HepG2 (cell line): ENCODE data around the gene DEFB124. TPM values are rescaled to one million over a fixed set of nuclear protein-coding genes. Genes with fewer than 3 reads are reported as not detected.

Experiments used
- EZH2 ChIP-seq: conservative IDR thresholded peaks from 2 replicates; pipeline ENCODE4 v1.6.1; 2012; ENCODE audit warnings: mild to moderate bottlenecking, low read depth, low read length, moderate library complexity
- FOXA3 ChIP-seq: IDR thresholded peaks from 2 replicates; pipeline ENCODE4 v1.6.1; 2016; ENCODE audit warnings: missing genetic modification reagents, missing compliant biosample characterization
- FOXO1 ChIP-seq: sonication (generic); formaldehyde crosslinking; IDR thresholded peaks from 2 replicates; pipeline ENCODE4 v1.4.0; 2020; ENCODE audit warnings: missing genetic modification reagents
- LCORL ChIP-seq, 2 experiments: fragments of 450-650 bp in 1 of 2; sonication (generic) in 1 of 2; formaldehyde crosslinking in 1 of 2; IDR thresholded peaks; 2 replicates each; pipeline versions ENCODE4 v1.5.0 to v1.6.1; 2017 to 2020; ENCODE audit warnings: antibody characterized with exemption in 1 of 2, missing genetic modification reagents in 1 of 2
- PATZ1 ChIP-seq: sonication (generic); formaldehyde crosslinking; IDR thresholded peaks from 2 replicates; pipeline ENCODE4 v1.4.0; 2020; ENCODE audit warnings: missing genetic modification reagents
- POGZ ChIP-seq: sonication (generic); formaldehyde crosslinking; IDR thresholded peaks from 2 replicates; pipeline ENCODE4 v1.4.0; 2020; ENCODE audit warnings: mild to moderate bottlenecking, missing genetic modification reagents
- RERE ChIP-seq: IDR thresholded peaks from 2 replicates; pipeline ENCODE4 v1.6.1; 2016; ENCODE audit warnings: low read depth, missing genetic modification reagents, missing compliant biosample characterization
- SMC3 ChIP-seq: IDR thresholded peaks from 2 replicates; pipeline ENCODE4 v1.6.1; 2011; ENCODE audit warnings: low read length, improper control_type of control experiment
- YY1 ChIP-seq: IDR thresholded peaks from 2 replicates; pipeline ENCODE4 v1.6.1; 2011; ENCODE audit warnings: low read length, low read depth, moderate library complexity, mild to moderate bottlenecking; ENCODE audit not compliant: insufficient read depth, insufficient replicate concordance
- ZNF280B ChIP-seq: sonication (generic); formaldehyde crosslinking; IDR thresholded peaks from 2 replicates; pipeline ENCODE4 v1.5.0; 2020; ENCODE audit warnings: missing genetic modification reagents, mild to moderate bottlenecking, borderline replicate concordance
- ZNF317 ChIP-seq: sonication (generic); formaldehyde crosslinking; IDR thresholded peaks from 2 replicates; pipeline ENCODE4 v1.5.0; 2020; ENCODE audit warnings: mild to moderate bottlenecking, missing genetic modification reagents
- ZNF546 ChIP-seq: sonication (generic); formaldehyde crosslinking; conservative IDR thresholded peaks from 2 replicates; pipeline ENCODE4 v1.8.1; 2023; ENCODE audit warnings: mild to moderate bottlenecking, missing genetic modification reagents
- ZNF770 ChIP-seq: sonication (generic); formaldehyde crosslinking; IDR thresholded peaks from 2 replicates; pipeline ENCODE4 v1.5.0; 2020; ENCODE audit warnings: mild to moderate bottlenecking, missing genetic modification reagents
- polyA plus RNA-seq, 8 experiments: library from polyadenylated mRNA; depleted of rRNA in 3 of 8; stranded (reverse) in 7 of 8; unstranded in 1 of 8; fragments of >200 nt; fragmentation: Illumina TruSeq in 4 of 8; extraction: Trizol in 4 of 8; gene quantifications; 2 replicates each; pipeline versions ENCODE4 v1.2.1 to v1.2.3, GENCODE V29; 2011 to 2016; ENCODE audit warnings: low read depth in 4 of 8, missing spikeins in 1 of 8, mixed read lengths in 1 of 8; ENCODE audit not compliant: insufficient read depth in 1 of 8
- total RNA-seq, 5 experiments: library from RNA; depleted of rRNA; stranded (reverse); fragments of >200 nt; fragmentation: Illumina TruSeq; extraction: Trizol; gene quantifications; 2 replicates each; pipeline ENCODE4 v1.2.3, GENCODE V29; 2016; ENCODE audit warnings: low read depth in 1 of 5

DEFB124 gene
- total and polyA plus RNA-seq, 2 of the 13 experiments (the other 11 are each of a cell fraction or from before 2014, with no cell fraction given), result not detected

GRCh38 chr20:31502884-31503673, 28.2 kb upstream of the DEFB124 start (continued):
- TF ChIP-seq ZNF546 (0 out of 2 replicates have a peak, but pooled peaks have one; percentile 51), YY1 (peak; percentile 45), ZNF317 (CRISPR knock-in tag) (peak; percentile 18; the same call in 1 of the 2 replicates), LCORL (IDR thresholded peaks at IDR 0.05) (peak; percentile 49; the same call in 1 of the 2 replicates), LCORL (CRISPR knock-in tag; IDR thresholded peaks at IDR 0.05) (peak; percentile 64), RERE (CRISPR knock-in tag) (0 out of 2 replicates have a peak, but pooled peaks have one; percentile 29), ZNF280B (0 out of 2 replicates have a peak, but pooled peaks have one; percentile 58), SMC3 (peak; percentile 69), POGZ (CRISPR knock-in tag) (0 out of 2 replicates have a peak, but pooled peaks have one; percentile 48), PATZ1 (peak; percentile 34), EZH2 (0 out of 2 replicates have a peak, but pooled peaks have one; percentile 48), FOXA3 (peak; percentile 66), ZNF770 (CRISPR knock-in tag) (peak; percentile 44; the same call in 1 of the 2 replicates), FOXO1 (CRISPR knock-in tag) (peak; percentile 77)
